Activated T-helper 17 cell treated with anti-CD3 and anti-CD28 coated beads, Interleukin-2, amount 50 U/mL, for 72 hours (primary cell): ENCODE results near the gene COA1. TPM values are rescaled to one million over a fixed set of nuclear protein-coding genes. Genes with fewer than 3 reads are reported as not detected.
"Not testable (repeated sequence)": the region's sequence is repeated elsewhere in the genome, so short reads cannot be mapped to it uniquely, and the experiment has no call there.

Source experiments
- ATAC-seq: fragments of 150-1000 bp; cut with Tn5 transposase; replicated peaks from 2 replicates; pipeline ENCODE4 v1.10.0; 2021; ENCODE audit warnings: mild to moderate bottlenecking, moderate library complexity
- H3K27ac Mint-ChIP-seq: one replicate; pipeline ENCODE4 v1.8.0; 2022; ENCODE audit warnings: mixed read lengths
- H3K27me3 Mint-ChIP-seq: one replicate; pipeline ENCODE4 v1.8.0; 2022; ENCODE audit warnings: mixed read lengths
- H3K36me3 Mint-ChIP-seq: one replicate; pipeline ENCODE4 v1.8.0; 2022; ENCODE audit warnings: low read depth, mild to moderate bottlenecking, mixed read lengths
- H3K4me1 Mint-ChIP-seq: one replicate; pipeline ENCODE4 v1.8.0; 2022; ENCODE audit warnings: mixed read lengths
- H3K4me3 Mint-ChIP-seq: one replicate; pipeline ENCODE4 v1.8.0; 2022; ENCODE audit warnings: mild to moderate bottlenecking, mixed read lengths
- H3K9me3 Mint-ChIP-seq: one replicate; pipeline ENCODE4 v1.8.0; 2022; ENCODE audit warnings: mixed read lengths
- total RNA-seq, 2 donors: library from RNA; stranded (reverse); gene quantifications; one replicate each; pipeline ENCODE4 v1.2.3, GENCODE V29; 2022

Gene COA1
- total RNA-seq, 2 donors from 2014 or later, result 36.1 to 46.2 TPM

DNA sequence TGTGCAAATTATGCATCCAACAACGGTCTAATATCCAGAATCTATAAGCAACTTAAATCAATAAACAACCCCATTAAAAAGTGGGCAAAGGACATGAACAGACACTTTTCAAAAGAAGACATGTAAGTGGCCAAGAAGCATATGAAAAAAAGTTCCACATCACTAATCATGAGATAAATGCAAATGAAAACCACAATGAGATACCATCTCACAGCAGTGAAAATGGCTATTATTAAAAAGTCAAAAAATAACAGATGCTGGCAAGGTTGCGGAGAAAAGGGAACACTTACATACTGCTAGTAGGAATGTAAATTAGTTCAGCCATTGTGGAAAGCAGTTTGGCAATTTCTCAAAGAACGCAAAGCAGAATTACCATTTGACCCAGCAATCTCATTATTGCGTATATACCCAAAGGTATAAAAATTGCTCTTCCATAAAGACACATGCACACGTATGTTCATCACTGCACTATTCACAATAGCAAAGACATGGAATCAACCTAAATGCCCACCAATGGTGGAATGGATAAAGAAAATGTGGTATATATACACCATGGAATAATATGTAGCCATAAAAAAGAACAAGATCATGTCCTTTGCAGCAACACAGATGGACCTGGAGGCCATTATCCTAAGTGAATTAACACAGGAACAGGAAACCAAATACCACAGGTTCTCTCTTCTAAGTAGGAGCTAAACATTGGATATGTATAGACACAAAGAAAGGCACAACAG is 55.9 kb downstream of the COA1 start:
- H3K4me1 Mint-ChIP-seq, result peaks cover 42% of the 10 kb centered on the region
- not testable (repeated sequence) for H3K9me3 Mint-ChIP-seq, H3K27ac Mint-ChIP-seq, H3K36me3 Mint-ChIP-seq, H3K27me3 Mint-ChIP-seq, H3K4me3 Mint-ChIP-seq, ATAC-seq

DNA sequence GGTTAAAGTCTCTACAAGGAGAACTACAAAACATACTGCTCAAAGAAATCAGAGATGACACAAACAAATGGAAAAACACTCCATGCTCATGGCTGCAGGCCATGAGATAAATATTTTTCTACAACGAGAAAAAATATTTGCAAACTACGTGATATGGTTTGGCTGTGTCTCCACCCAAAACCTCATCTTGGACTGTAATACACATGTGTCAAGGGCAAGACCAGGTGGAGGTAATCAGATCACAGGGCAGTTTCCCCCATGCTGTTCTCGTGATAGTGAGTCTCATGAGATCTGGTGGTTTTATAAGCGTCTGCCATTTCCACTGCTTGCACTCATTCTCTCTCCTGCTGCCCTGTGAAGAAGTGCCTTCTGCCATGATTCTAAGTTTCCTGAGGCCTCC is 57.8 kb downstream of the COA1 start:
- Mint-ChIP-seq H3K27ac (no peak overlapping the region), H3K4me1 (peaks cover 39% of the 10 kb centered on the region), H3K27me3 (no peaks in the 10 kb centered on the region), H3K36me3 (peaks cover 5% of the 10 kb centered on the region), H3K9me3 (no peaks in the 10 kb centered on the region), H3K4me3 (peak overlapping the region; percentile 81)
- ATAC-seq, result no peak

DNA sequence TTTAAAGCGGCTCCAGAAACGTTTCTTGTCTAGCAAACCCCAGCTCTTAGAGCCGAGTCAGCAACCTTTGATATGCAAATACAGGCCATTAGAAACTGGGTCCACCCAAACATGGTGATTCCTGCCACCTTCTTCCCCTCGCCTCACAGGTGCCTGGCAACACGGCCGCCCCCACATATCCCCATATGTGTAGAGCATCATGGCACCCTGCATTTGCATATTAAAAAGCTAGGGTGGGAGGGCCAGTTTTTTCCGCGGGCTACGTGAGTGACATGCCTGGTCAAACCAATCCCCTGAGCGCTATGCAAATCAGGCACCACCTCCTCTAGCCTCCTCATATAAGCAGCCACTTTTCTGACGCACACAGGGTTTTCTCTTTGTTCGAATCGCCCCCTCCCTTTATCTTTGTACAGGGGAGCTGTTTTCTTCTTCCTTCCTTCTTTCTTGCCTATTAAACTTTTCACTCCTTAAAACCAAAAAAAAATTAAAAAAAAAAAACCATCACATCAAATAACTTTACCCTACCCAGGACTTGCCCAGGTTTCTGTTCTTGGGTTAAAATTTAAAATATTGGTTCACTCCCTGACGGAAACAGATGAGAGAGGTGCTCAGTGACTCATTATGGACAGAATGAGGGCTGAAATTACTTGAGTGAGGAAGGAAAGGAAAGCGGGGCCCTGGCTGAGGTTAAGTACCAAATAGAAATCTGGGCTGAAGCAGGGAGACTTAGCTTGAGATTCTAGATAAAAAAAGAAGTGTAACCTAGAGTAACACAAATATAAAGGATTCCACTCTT is 59.8 kb downstream of the COA1 start:
- no peaks in the 10 kb centered on the region for H3K27me3 Mint-ChIP-seq
- peak; percentile 88 for ATAC-seq
- H3K36me3 Mint-ChIP-seq, result peaks cover 14% of the 10 kb centered on the region
- peaks cover 46% of the 10 kb centered on the region for H3K4me1 Mint-ChIP-seq
- H3K9me3 Mint-ChIP-seq, result peaks cover 6% of the 10 kb centered on the region
- H3K27ac Mint-ChIP-seq, result peak overlapping the region; percentile 97
- peak overlapping the region; percentile 81 for H3K4me3 Mint-ChIP-seq

DNA sequence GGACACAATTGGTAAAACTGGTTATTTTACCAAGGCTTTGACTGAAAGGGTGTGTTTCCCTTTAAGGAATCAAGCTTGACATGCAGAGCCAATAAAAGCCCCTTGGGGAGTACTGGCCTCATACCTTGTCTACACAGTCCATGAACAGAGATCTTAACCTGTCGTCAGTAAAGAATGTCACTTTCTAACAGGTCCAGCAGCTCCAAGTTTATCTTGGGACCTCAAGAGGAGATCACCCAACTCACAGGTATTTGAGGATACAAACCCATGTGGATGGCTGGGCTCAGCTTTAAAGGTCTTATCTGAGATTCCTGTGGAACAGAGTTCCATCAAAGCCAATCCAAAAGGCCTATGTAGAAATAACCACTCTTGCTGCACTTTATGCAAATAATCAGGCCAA is 61.3 kb downstream of the COA1 start:
- ATAC-seq, result no peak
- Mint-ChIP-seq H3K4me1 (peaks cover 40% of the 10 kb centered on the region), H3K27me3 (no peaks in the 10 kb centered on the region), H3K4me3 (peak overlapping the region; percentile 81), H3K36me3 (peaks cover 17% of the 10 kb centered on the region), H3K9me3 (peaks cover 6% of the 10 kb centered on the region), H3K27ac (peak overlapping the region; percentile 97)

DNA sequence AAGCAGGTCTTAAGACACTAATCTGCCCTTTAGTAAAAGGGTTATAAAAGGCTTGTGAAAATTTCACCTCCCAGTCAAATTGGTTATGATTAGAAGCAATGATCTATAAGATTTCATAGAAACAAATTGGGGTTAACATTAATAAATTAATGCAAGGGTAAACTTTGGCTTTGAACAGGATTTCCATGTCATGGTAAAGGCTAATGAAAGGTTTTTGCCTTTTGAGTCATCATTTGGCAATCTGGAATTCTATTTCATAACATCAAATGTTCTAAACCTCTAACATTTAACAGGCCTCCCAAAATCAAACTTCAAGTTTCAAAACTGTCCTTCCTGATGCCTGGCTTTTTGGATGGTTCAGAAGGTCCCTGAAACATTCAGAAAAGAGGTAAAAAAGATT is 62.4 kb downstream of the COA1 start:
- peaks cover 6% of the 10 kb centered on the region for H3K9me3 Mint-ChIP-seq

DNA sequence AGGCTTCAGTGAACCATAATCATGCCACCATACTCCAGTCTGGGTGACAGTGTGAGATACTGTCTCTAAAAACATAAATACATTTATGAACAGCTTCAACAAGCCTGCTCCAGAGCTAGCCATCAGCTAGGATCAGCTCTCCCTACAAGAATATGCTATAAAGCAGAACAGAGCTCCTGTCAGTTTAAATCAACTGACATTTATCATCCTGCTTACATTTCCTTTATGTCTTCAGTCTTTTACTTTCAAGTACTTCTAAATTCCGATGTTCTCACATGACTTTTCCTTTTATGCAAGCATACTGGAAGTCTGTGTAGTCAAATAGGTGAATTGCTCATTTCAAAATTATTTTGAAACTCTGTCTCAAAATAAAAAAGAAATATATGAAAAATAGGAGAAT is 64.6 kb downstream of the COA1 start:
- Mint-ChIP-seq H3K4me1 (peaks cover 37% of the 10 kb centered on the region), H3K36me3 (peaks cover 23% of the 10 kb centered on the region)
- ATAC-seq, result no peak

More for the DNA sequence above, 62.4 kb downstream of the COA1 start:
- H3K27ac Mint-ChIP-seq, result no peak overlapping the region
- peaks cover 29% of the 10 kb centered on the region for H3K4me1 Mint-ChIP-seq
- ATAC-seq, result no peak
- H3K27me3 Mint-ChIP-seq, result no peaks in the 10 kb centered on the region
- peaks cover 21% of the 10 kb centered on the region for H3K36me3 Mint-ChIP-seq
- no peak overlapping the region for H3K4me3 Mint-ChIP-seq

DNA sequence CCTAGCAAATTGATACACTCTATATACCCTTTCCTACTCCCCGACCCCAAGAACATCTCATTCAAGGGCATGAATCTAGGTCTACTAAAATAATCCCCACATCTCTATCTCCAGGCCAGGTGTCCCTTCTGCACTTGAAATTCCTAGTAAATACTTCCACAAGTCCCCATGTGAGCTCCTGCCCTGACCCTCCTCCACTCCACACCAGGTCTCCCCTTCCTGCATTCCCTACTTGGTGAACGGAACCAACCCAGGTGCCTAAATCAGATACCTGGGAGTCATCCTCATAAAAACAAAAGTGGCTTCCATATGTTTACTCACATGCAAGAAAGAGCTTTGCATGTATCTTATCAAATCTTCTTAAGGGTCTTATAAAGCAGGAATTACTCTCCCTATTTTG is 69.2 kb downstream of the COA1 start:
- ATAC-seq, result no peak
- H3K9me3 Mint-ChIP-seq, result no peaks in the 10 kb centered on the region

More for the DNA sequence above, 64.6 kb downstream of the COA1 start:
- H3K4me3 Mint-ChIP-seq, result peak overlapping the region; percentile 70
- peaks cover 6% of the 10 kb centered on the region for H3K9me3 Mint-ChIP-seq
- peak overlapping the region; percentile 83 for H3K27ac Mint-ChIP-seq
- H3K27me3 Mint-ChIP-seq, result no peaks in the 10 kb centered on the region

DNA sequence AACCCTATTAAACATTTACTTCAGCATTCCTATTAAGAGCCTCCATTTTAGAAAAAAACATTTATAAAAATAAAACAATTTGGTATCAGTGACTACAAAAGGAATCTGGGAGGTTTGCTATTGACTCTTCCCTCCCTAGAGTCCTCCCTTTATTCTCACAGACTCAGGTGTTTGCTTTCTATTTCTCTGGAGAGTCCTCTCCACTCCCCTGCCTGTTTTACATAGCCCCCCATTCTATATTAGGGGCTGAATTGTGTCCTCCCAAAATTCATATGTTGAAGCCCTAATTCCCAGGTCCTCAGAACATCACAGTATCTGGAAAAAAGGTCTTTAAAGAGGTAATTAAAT is 69.8 kb downstream of the COA1 start:
- peaks cover 34% of the 10 kb centered on the region for H3K36me3 Mint-ChIP-seq
- ATAC-seq, result no peak

More for the DNA sequence above, 69.2 kb downstream of the COA1 start:
- H3K36me3 Mint-ChIP-seq, result peaks cover 31% of the 10 kb centered on the region
- H3K27me3 Mint-ChIP-seq, result no peaks in the 10 kb centered on the region
- peak overlapping the region; percentile 89 for H3K27ac Mint-ChIP-seq
- H3K4me3 Mint-ChIP-seq, result peak overlapping the region; percentile 75
- H3K4me1 Mint-ChIP-seq, result peaks cover 28% of the 10 kb centered on the region

DNA sequence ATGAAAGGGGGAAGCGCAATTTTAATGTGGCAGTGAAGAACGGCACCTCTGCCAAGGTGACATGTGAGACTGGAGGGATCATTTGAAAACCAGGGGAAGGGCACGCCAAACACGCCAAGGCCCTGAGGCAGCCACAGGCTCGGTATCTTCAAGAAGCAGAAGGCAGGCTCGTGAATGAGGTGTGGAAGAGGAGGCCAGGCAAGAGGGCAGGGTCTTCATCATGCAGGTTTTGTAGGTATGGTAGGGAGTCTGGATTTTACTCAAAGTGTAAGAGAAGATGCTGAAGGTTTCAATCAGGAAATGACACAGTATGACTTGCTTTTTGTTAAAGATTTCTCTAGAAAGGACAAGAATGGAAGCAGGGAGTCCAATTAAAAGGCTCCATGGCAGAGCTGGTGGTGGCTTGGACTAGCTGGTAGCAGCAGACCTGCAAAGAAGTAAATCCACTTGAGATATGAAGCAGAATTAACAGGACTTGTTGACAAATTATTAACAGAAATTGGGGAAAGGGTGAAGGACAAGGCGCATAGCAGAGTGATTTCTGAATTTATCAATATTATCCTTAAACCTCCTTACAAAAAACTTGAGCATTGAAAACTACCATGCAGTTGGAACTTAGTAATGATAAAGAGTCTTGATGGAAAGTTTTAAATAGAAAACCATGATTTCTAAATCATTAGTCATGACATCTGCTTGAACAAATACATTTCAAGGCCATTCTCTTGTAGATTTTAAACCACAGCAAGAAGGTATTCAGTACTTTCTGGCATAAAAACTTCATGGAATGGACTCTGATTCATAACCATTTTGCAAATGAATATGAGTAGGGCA is 70.4 kb downstream of the COA1 start:
- H3K9me3 Mint-ChIP-seq, result peaks cover 5% of the 10 kb centered on the region

More for the DNA sequence above, 69.8 kb downstream of the COA1 start:
- Mint-ChIP-seq H3K27me3 (no peaks in the 10 kb centered on the region), H3K9me3 (no peaks in the 10 kb centered on the region), H3K4me1 (peaks cover 24% of the 10 kb centered on the region), H3K4me3 (peak overlapping the region; percentile 75), H3K27ac (peak overlapping the region; percentile 89)

DNA sequence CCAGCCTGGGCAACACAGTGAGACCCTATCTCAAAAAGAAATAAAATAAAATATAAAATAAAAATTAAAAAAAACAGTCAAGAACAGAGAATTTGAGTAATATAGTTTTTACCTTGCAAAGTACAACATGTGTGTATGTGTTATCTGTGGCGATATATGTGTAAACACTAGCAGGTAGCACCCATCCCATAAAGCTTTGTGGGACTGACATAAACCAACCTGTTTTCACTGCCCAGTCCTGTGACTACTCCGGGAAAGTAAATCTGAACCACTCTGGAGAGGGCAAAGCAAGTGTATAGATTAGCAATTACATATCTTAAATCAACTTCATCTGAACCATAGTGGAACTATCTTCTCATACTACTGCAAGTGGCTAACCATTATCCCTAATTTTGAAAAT is 72.3 kb downstream of the COA1 start:
- ATAC-seq, result no peak
- Mint-ChIP-seq H3K4me1 (peaks cover 39% of the 10 kb centered on the region), H3K27me3 (no peaks in the 10 kb centered on the region), H3K27ac (no peak overlapping the region), H3K4me3 (peak overlapping the region; percentile 43), H3K36me3 (peaks cover 37% of the 10 kb centered on the region), H3K9me3 (peaks cover 5% of the 10 kb centered on the region)

More for the DNA sequence above, 70.4 kb downstream of the COA1 start:
- Mint-ChIP-seq H3K4me3 (peak overlapping the region; percentile 75), H3K36me3 (peaks cover 40% of the 10 kb centered on the region), H3K27me3 (no peaks in the 10 kb centered on the region), H3K4me1 (peaks cover 30% of the 10 kb centered on the region), H3K27ac (peak overlapping the region; percentile 89)
- peak; percentile 99 for ATAC-seq

DNA sequence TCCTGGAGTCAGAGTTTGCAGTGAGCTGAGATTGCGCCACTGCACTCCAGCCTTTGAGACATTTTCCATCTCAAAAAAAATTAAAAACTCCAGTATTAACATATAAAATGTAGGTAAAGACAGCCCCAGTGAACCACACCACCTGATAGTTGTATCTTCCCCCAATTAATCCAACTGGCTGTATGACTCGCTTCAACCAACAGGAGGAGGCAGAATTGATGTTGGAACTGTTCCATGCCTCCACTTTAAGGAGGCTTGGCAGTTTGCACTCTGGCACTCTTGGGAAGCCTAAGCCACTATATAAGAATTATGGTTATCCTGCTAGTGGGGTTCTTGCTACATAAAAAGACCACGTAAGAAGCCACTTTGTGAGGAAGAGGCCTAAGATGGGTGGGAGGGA is 73.7 kb downstream of the COA1 start:
- H3K4me1 Mint-ChIP-seq, result peaks cover 42% of the 10 kb centered on the region
- H3K27me3 Mint-ChIP-seq, result no peaks in the 10 kb centered on the region
- no peak overlapping the region for H3K27ac Mint-ChIP-seq
- no peak overlapping the region for H3K4me3 Mint-ChIP-seq
- H3K9me3 Mint-ChIP-seq, result peaks cover 5% of the 10 kb centered on the region
- peaks cover 40% of the 10 kb centered on the region for H3K36me3 Mint-ChIP-seq
- no peak for ATAC-seq

DNA sequence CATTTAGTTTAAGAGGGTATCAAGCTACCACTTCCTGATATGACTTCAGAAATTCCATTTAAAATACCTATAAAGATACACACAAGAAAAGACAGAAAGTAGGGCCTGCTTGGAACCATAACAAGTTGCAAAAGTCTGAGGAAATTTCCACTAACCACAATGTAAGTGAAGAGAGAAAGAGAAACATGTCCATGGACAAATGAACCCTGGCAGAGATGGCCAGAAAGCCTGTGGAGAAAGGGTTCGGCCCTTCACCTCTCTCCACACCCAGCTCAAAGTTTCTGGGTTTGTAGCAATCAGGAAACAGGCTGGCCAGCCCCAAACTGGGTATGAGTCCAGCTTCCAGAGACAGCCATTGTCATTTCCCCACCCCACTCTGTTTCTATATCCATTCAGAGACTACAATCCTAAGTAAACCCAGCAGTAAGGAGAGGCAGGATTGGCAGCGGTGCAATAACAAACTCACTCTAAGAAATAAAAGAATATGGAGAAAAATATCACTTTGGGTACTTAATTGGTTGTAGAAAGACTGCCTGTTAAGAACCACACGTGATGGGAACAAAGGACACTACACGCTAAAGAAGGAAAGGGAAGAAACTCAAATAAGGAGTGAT is 75.3 kb downstream of the COA1 start:
- H3K4me3 Mint-ChIP-seq, result peak overlapping the region; percentile 76
- no peaks in the 10 kb centered on the region for H3K27me3 Mint-ChIP-seq

DNA sequence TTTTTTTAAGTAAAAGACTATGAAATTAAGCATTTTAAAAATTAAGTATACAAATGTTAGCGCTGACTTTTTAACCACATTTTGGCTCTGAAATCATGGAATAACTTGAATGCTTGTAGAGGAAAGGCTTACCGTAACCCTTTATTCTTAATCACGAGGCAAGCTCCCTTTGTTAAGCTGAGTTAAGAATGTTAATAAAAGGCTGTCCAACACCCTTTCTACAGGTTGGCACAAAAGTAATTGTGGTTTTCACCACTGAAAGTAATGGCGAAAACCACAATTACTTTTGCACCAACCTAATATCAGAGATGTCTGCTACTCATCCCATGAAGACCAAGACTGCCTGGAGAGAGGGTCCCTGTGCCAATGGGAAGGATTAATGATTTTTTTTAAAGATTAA is 75.9 kb downstream of the COA1 start:
- peak overlapping the region; percentile 73 for H3K27ac Mint-ChIP-seq
- H3K4me1 Mint-ChIP-seq, result peaks cover 33% of the 10 kb centered on the region
- peak overlapping the region; percentile 76 for H3K4me3 Mint-ChIP-seq
- H3K36me3 Mint-ChIP-seq, result peaks cover 43% of the 10 kb centered on the region
- peaks cover 5% of the 10 kb centered on the region for H3K9me3 Mint-ChIP-seq
- ATAC-seq, result no peak
- H3K27me3 Mint-ChIP-seq, result no peaks in the 10 kb centered on the region

More for the DNA sequence above, 75.3 kb downstream of the COA1 start:
- Mint-ChIP-seq H3K27ac (peak overlapping the region; percentile 73), H3K4me1 (peaks cover 38% of the 10 kb centered on the region), H3K36me3 (peaks cover 45% of the 10 kb centered on the region), H3K9me3 (peaks cover 5% of the 10 kb centered on the region)
- ATAC-seq, result no peak

DNA sequence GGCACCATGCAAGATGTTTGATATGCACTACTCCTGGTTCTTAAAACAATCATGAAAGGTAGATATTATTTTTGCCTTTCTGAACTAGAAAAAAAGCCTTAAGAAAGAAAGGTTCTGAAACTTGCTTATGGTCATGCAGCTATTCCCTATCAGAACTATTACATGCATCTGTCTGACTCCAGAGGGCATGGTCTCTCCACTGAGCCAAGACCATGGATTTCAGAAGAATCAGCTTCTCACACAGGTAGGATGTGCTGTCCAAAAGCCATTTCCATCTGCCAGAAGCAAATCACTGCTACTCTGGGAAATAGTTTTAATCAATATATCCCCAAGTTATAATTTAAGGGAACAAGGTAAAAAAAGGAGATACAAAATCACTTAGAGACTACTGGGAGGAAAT is 77.0 kb downstream of the COA1 start:
- Mint-ChIP-seq H3K9me3 (peaks cover 5% of the 10 kb centered on the region), H3K4me1 (peaks cover 39% of the 10 kb centered on the region), H3K4me3 (peak overlapping the region; percentile 76), H3K27me3 (no peaks in the 10 kb centered on the region), H3K36me3 (peaks cover 49% of the 10 kb centered on the region), H3K27ac (peak overlapping the region; percentile 87)
- no peak for ATAC-seq
